ENCODE data around the gene FAM184B. TPM values are rescaled to one million over a fixed set of nuclear protein-coding genes. Genes with fewer than 3 reads are reported as not detected.

The FAM184B gene
- polyA plus RNA-seq, 3 donors = not detected

- Mint-ChIP-seq H3K27ac (no peak overlapping the region), H3K36me3 (no peaks in the 10 kb centered on the region)
- intact Hi-C loops (cut with micrococcal nuclease) = no loop called here
Measured at GRCh38 chr4:17647927-17648326, 133.5 kb downstream of the FAM184B start.

DNA sequence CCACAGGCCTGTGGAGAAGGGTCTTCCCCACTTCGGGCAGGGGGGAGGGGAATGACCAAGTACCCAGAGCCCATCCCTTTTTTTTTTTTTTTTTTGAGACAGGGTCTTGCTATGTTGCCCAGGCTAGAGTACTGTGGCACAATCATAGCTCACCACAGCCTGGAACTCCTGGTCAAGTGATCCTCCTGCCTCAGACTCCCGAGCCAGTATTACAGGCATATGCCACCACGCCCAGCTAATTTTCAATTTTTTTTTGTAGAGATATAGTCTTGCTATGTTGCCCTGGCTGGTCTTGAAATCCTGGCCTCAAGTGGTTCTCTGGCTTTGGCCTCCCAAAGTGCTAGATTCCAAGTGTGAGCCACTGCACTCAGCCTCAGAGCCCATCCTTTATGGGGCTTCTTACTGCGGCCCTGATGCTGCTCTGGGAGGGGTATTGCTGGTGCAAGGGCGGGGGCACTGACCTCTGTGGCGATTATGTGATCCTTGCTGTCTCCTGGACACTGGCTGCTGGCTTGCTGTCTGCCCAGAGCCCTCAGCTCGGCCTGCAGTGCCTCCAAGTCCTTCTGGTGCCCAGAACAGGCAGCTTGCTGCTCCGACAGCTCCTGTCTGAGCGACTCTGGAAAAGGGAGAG lies 134.1 kb downstream of the FAM184B start:
- Histone ChIP-seq H3K4me2 (replicated peaks; ENCODE audit: extremely low read depth, low read length, poor library complexity, severe bottlenecking) (no peak overlapping the region), H3K4me3 (replicated peaks in 1 of 3; ENCODE audit: low read depth in 2 of 3, low read length in 3 of 3) (no peak overlapping the region), H3K9ac (ENCODE audit: insufficient read depth, low read length, poor library complexity, severe bottlenecking) (no peak overlapping the region), H3K4me1 (ENCODE audit: control insufficient read depth in 1 of 2, insufficient read depth in 2 of 2, low read length in 2 of 2) (no peaks in the 10 kb centered on the region), H3K9me3 (replicated peaks in 1 of 2; ENCODE audit: control insufficient read depth in 1 of 2, insufficient read depth in 1 of 2, low read length in 2 of 2) (peaks cover 0 to 6% of the 10 kb centered on the region in 2 donors), H2AFZ (ENCODE audit: insufficient read depth, low read depth, low read length, poor library complexity, severe bottlenecking) (no peak overlapping the region), H3K27me3 (ENCODE audit: control insufficient read depth in 2 of 2, insufficient read depth in 2 of 2, low read length in 2 of 2) (no peaks in the 10 kb centered on the region), H4K20me1 (ENCODE audit: insufficient read depth, low read length) (no peaks in the 10 kb centered on the region), H3K36me3 (replicated peaks in 1 of 2; ENCODE audit: control insufficient read depth in 1 of 2, insufficient read depth in 2 of 2, low read length in 2 of 2) (no peaks in the 10 kb centered on the region), H3K27ac (ENCODE audit: low read depth in 1 of 2, low read length in 2 of 2) (no peak overlapping the region), H3K79me2 (ENCODE audit: insufficient read depth, low read length) (no peaks in the 10 kb centered on the region)
- intact Hi-C loops (cut with micrococcal nuclease) = no loop called here
- Mint-ChIP-seq H3K27ac (no peak overlapping the region), H3K9me3 (peaks cover 0 to 14% (median 9%) of the 10 kb centered on the region in 7 donors), H3K36me3 (no peaks in the 10 kb centered on the region), H3K4me3 (no peak overlapping the region), H3K27me3 (ENCODE audit: low read depth in 3 of 3) (peaks cover 0 to 12% (median 3%) of the 10 kb centered on the region in 3 donors), H3K4me1 (no peaks in the 10 kb centered on the region)
- TF ChIP-seq, protein P1, sequence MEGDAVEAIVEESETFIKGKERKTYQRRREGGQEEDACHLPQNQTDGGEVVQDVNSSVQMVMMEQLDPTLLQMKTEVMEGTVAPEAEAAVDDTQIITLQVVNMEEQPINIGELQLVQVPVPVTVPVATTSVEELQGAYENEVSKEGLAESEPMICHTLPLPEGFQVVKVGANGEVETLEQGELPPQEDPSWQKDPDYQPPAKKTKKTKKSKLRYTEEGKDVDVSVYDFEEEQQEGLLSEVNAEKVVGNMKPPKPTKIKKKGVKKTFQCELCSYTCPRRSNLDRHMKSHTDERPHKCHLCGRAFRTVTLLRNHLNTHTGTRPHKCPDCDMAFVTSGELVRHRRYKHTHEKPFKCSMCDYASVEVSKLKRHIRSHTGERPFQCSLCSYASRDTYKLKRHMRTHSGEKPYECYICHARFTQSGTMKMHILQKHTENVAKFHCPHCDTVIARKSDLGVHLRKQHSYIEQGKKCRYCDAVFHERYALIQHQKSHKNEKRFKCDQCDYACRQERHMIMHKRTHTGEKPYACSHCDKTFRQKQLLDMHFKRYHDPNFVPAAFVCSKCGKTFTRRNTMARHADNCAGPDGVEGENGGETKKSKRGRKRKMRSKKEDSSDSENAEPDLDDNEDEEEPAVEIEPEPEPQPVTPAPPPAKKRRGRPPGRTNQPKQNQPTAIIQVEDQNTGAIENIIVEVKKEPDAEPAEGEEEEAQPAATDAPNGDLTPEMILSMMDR (IDR thresholded peaks at IDR 0.05) = no peak
- WGBS (ENCODE audit: insufficient coverage) = 94% methylated on average over 6 of the region's 9 CpGs
- no peak for DNase-seq

More at GRCh38 chr4:17647927-17648326, 133.5 kb downstream of the FAM184B start:
- H4K20me1 ChIP-seq (ENCODE audit: insufficient read depth, low read length) = no peaks in the 10 kb centered on the region
- 88% methylated on average over 4 of the region's 5 CpGs for WGBS (ENCODE audit: insufficient coverage)
- no peak overlapping the region for H2AFZ ChIP-seq (ENCODE audit: insufficient read depth, low read depth, low read length, poor library complexity, severe bottlenecking)
- H3K4me3 Mint-ChIP-seq = no peak overlapping the region
- peaks cover 0 to 6% of the 10 kb centered on the region in 2 donors for H3K9me3 ChIP-seq (replicated peaks in 1 of 2; ENCODE audit: control insufficient read depth in 1 of 2, insufficient read depth in 1 of 2, low read length in 2 of 2)
- H3K27me3 ChIP-seq (ENCODE audit: control insufficient read depth in 2 of 2, insufficient read depth in 2 of 2, low read length in 2 of 2) = no peaks in the 10 kb centered on the region
- DNase-seq = no peak
- H3K4me3 ChIP-seq (replicated peaks in 1 of 3; ENCODE audit: low read depth in 2 of 3, low read length in 3 of 3) = no peak overlapping the region
- no peaks in the 10 kb centered on the region for H3K36me3 ChIP-seq (replicated peaks in 1 of 2; ENCODE audit: control insufficient read depth in 1 of 2, insufficient read depth in 2 of 2, low read length in 2 of 2)
- TF ChIP-seq, protein P1 (IDR thresholded peaks at IDR 0.05) = no peak
- H3K4me1 Mint-ChIP-seq = no peaks in the 10 kb centered on the region
- peaks cover 0 to 12% (median 7%) of the 10 kb centered on the region in 7 donors for H3K9me3 Mint-ChIP-seq
- peaks cover 0 to 12% (median 3%) of the 10 kb centered on the region in 3 donors for H3K27me3 Mint-ChIP-seq (ENCODE audit: low read depth in 3 of 3)
- H3K27ac ChIP-seq (ENCODE audit: low read depth in 1 of 2, low read length in 2 of 2) = no peak overlapping the region
- no peak overlapping the region for H3K9ac ChIP-seq (ENCODE audit: insufficient read depth, low read length, poor library complexity, severe bottlenecking)
- H3K79me2 ChIP-seq (ENCODE audit: insufficient read depth, low read length) = no peaks in the 10 kb centered on the region
- H3K4me2 ChIP-seq (replicated peaks; ENCODE audit: extremely low read depth, low read length, poor library complexity, severe bottlenecking) = no peak overlapping the region
- H3K4me1 ChIP-seq (ENCODE audit: control insufficient read depth in 1 of 2, insufficient read depth in 2 of 2, low read length in 2 of 2) = no peaks in the 10 kb centered on the region

Data from CD14-positive monocyte (primary cell).